ENCODE results near the gene LYST. TPM values are rescaled to one million over a fixed set of nuclear protein-coding genes. Genes with fewer than 3 reads are reported as not detected.

The LYST gene
- total and polyA plus RNA-seq, 7 donors: 6.6 to 53.2 (median 21.9) TPM

GRCh38 chr1:235911300-235911662 is 44.6 kb upstream of the LYST start:
- Histone ChIP-seq H3K9me3 (no peaks in the 10 kb centered on the region), H3K27me3 (no peaks in the 10 kb centered on the region), H3K4me1 (peaks cover 0 to 25% (median 16%) of the 10 kb centered on the region in 4 donors), H3K36me3 (no peaks in the 10 kb centered on the region), H3K4me3 (no peak overlapping the region), H3K27ac (peak overlapping the region in 1 of 4 donors; percentile 75)
- intact Hi-C loops (cut with DNase I): loop anchor here (5.0 kb wide), 1 partner anchor 44 kb away; the partner anchor contains the start of gene LYST
- WGBS, 2 donors: 82 to 90% methylated on average over 5 of the region's 5 CpGs
- TF ChIP-seq EP300 (IDR thresholded peaks at IDR 0.05) (no peak), POLR2A (IDR thresholded peaks at IDR 0.05) (no peak), POLR2AphosphoS5 (IDR thresholded peaks at IDR 0.05) (no peak), CTCF (IDR thresholded peaks at IDR 0.05) (no peak)
- DNase-seq: no peak

- no peaks in the 10 kb centered on the region for H3K36me3 ChIP-seq
These were observed 43.9 kb upstream of the LYST start for GRCh38 chr1:235910357-235911299.

DNA sequence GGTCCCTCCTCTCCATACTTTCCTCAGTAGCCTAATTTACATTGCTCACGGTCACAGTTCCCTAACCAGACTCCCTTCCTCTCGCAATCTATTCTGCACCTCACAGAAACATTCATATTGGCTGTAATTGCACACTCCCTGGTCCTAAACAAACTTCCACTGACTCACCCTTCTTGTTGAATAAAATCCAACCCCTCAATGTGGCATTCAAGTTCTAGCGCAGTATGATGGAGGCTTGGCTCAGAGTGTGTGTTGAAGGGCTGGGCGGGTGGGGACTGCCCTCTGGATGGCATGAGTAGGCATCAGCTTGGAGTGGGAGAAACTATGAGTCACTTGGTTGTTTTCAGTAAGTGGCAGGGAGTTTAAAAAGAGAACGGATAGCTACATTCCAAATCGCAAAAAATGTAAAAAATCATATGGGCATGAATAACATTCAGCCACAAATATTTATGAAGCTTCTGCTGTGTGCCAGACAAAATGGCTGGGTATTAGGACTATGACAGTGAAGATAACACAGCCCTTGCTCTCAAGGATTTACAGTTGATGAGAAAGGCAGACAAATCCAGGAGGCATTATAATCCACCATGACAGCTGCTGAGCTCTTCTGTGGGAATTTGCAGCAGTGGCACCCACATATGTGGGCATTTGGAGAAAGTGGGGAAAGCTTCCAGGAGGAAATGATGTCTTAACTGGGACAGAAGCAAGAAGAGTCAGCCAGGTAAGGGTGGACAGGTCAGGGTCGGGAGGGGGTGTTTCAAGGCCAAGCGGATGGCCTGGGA is 42.2 kb upstream of the LYST start:
- no peak overlapping the region for H3K4me3 ChIP-seq

More at GRCh38 chr1:235910357-235911299, 43.9 kb upstream of the LYST start:
- H3K27me3 ChIP-seq: no peaks in the 10 kb centered on the region
- TF ChIP-seq EP300 (IDR thresholded peaks at IDR 0.05) (no peak), POLR2A (IDR thresholded peaks at IDR 0.05) (no peak), POLR2AphosphoS5 (IDR thresholded peaks at IDR 0.05) (no peak), CTCF (IDR thresholded peaks at IDR 0.05) (no peak)
- 68 to 71% methylated on average over 8 of the region's 8 CpGs for WGBS, 2 donors
- DNase-seq: no peak
- H3K4me3 ChIP-seq: no peak overlapping the region
- peaks cover 0 to 25% (median 16%) of the 10 kb centered on the region in 4 donors for H3K4me1 ChIP-seq
- no peaks in the 10 kb centered on the region for H3K9me3 ChIP-seq
- peak overlapping the region; percentile 36 to 75 (median 54) for H3K27ac ChIP-seq
- intact Hi-C loops (cut with DNase I): loop anchor here (5.0 kb wide), 1 partner anchor 43 kb away; the partner anchor contains the start of gene LYST

GRCh38 chr1:235907897-235908240 is 41.2 kb upstream of the LYST start:
- no peak for TF ChIP-seq POLR2AphosphoS5 (IDR thresholded peaks at IDR 0.05)
- TF ChIP-seq CTCF (IDR thresholded peaks at IDR 0.05): no peak
- no peak for TF ChIP-seq EP300 (IDR thresholded peaks at IDR 0.05)
- TF ChIP-seq POLR2A (IDR thresholded peaks at IDR 0.05): no peak
- WGBS, 2 donors: 89 to 94% methylated on average over 3 of the region's 3 CpGs
- H3K27ac ChIP-seq: no peak overlapping the region

More for the DNA sequence above, 42.2 kb upstream of the LYST start:
- Histone ChIP-seq H3K27ac (peak overlapping the region; percentile 7 to 75 (median 54)), H3K36me3 (no peaks in the 10 kb centered on the region), H3K9me3 (no peaks in the 10 kb centered on the region), H3K4me1 (peaks cover 0 to 25% (median 16%) of the 10 kb centered on the region in 4 donors), H3K27me3 (no peaks in the 10 kb centered on the region)
- intact Hi-C loops (cut with DNase I): no loop called here
- no peak for DNase-seq
- TF ChIP-seq CTCF (IDR thresholded peaks at IDR 0.05) (no peak), POLR2A (IDR thresholded peaks at IDR 0.05) (no peak), POLR2AphosphoS5 (IDR thresholded peaks at IDR 0.05) (no peak), EP300 (IDR thresholded peaks at IDR 0.05) (no peak)
- WGBS, 2 donors: 42 to 67% methylated on average over 8 of the region's 8 CpGs

More at GRCh38 chr1:235907897-235908240, 41.2 kb upstream of the LYST start:
- H3K9me3 ChIP-seq: no peaks in the 10 kb centered on the region
- intact Hi-C loops (cut with DNase I): no loop called here
- no peak for DNase-seq
- no peaks in the 10 kb centered on the region for H3K27me3 ChIP-seq
- peaks cover 0 to 32% (median 16%) of the 10 kb centered on the region in 4 donors for H3K4me1 ChIP-seq
- H3K36me3 ChIP-seq: no peaks in the 10 kb centered on the region
- no peak overlapping the region for H3K4me3 ChIP-seq

Measured in sigmoid colon (tissue), 7 donors.